Measurements from ENCODE around the gene KRTAP10-6. TPM values are rescaled to one million over a fixed set of nuclear protein-coding genes. Genes with fewer than 3 reads are reported as not detected.

Gene KRTAP10-6
- total RNA-seq, 2 experiments from 2014 or later, result not detected

GRCh38 chr21:44568261-44568660 lies 24.0 kb downstream of the KRTAP10-6 start:
- CTCF ChIA-PET (ENCODE audit: unreplicated experiment), result no interaction called here
- TF ChIP-seq CTCF (conservative IDR thresholded peaks at IDR 0.05; ENCODE audit: low read length) (no peak), EZH2phosphoT487 (IDR thresholded peaks at IDR 0.05; ENCODE audit: borderline replicate concordance, low read depth, low read length) (no peak)
- H3K9me3 ChIP-seq (ENCODE audit: low read length), result no peaks in the 10 kb centered on the region
- intact Hi-C loops (cut with micrococcal nuclease; ENCODE audit: unreplicated experiment), result no loop called here
- no peak overlapping the region for H3K4me3 ChIP-seq (ENCODE audit: low read depth, low read length, poor library complexity, severe bottlenecking)
- DNase-seq (ENCODE audit: low spot score), result no peak
- H3K4me2 ChIP-seq (ENCODE audit: low read length), result no peak overlapping the region
- H3K9me2 ChIP-seq (ENCODE audit: insufficient read depth, low read length), result no peaks in the 10 kb centered on the region
- H2AFZ ChIP-seq (ENCODE audit: low read length), result no peak overlapping the region
- POLR2A ChIA-PET, result no interaction called here
- H3K27ac ChIP-seq (ENCODE audit: low read depth, low read length, poor library complexity, severe bottlenecking), result no peak overlapping the region
- H3K36me3 ChIP-seq (ENCODE audit: insufficient read depth, low read length), result no peaks in the 10 kb centered on the region
- no TSS peak for BruUV-seq (replicated peaks)
- H3K79me2 ChIP-seq (ENCODE audit: insufficient read depth, low read depth, low read length), result no peaks in the 10 kb centered on the region
- H4K20me1 ChIP-seq (ENCODE audit: insufficient read depth, low read length), result no peaks in the 10 kb centered on the region
- H3K4me1 ChIP-seq (ENCODE audit: insufficient read depth, low read length, poor library complexity, severe bottlenecking), result no peaks in the 10 kb centered on the region

GRCh38 chr21:44567481-44568171 lies 24.7 kb downstream of the KRTAP10-6 start:
- Histone ChIP-seq H3K27ac (ENCODE audit: low read depth, low read length, poor library complexity, severe bottlenecking) (no peak overlapping the region), H3K9me2 (ENCODE audit: insufficient read depth, low read length) (no peaks in the 10 kb centered on the region), H4K20me1 (ENCODE audit: insufficient read depth, low read length) (no peaks in the 10 kb centered on the region), H3K9me3 (ENCODE audit: low read length) (no peaks in the 10 kb centered on the region), H3K4me3 (ENCODE audit: low read depth, low read length, poor library complexity, severe bottlenecking) (no peak overlapping the region), H3K4me1 (ENCODE audit: insufficient read depth, low read length, poor library complexity, severe bottlenecking) (no peaks in the 10 kb centered on the region), H2AFZ (ENCODE audit: low read length) (no peak overlapping the region), H3K79me2 (ENCODE audit: insufficient read depth, low read depth, low read length) (no peaks in the 10 kb centered on the region), H3K36me3 (ENCODE audit: insufficient read depth, low read length) (no peaks in the 10 kb centered on the region), H3K4me2 (ENCODE audit: low read length) (no peak overlapping the region)
- intact Hi-C loops (cut with micrococcal nuclease; ENCODE audit: unreplicated experiment), result no loop called here
- no TSS peak for BruUV-seq (replicated peaks)
- ChIA-PET POLR2A (no interaction called here), CTCF (ENCODE audit: unreplicated experiment) (no interaction called here)
- TF ChIP-seq EZH2phosphoT487 (IDR thresholded peaks at IDR 0.05; ENCODE audit: borderline replicate concordance, low read depth, low read length) (no peak), CTCF (conservative IDR thresholded peaks at IDR 0.05; ENCODE audit: low read length) (no peak)
- no peak for DNase-seq (ENCODE audit: low spot score)

GRCh38 chr21:44566403-44566802 lies 25.9 kb downstream of the KRTAP10-6 start:
- H3K9me2 ChIP-seq (ENCODE audit: insufficient read depth, low read length), result no peaks in the 10 kb centered on the region
- H3K27ac ChIP-seq (ENCODE audit: low read depth, low read length, poor library complexity, severe bottlenecking), result no peak overlapping the region
- POLR2A ChIA-PET, result no interaction called here
- CTCF ChIA-PET (ENCODE audit: unreplicated experiment), result no interaction called here
- intact Hi-C loops (cut with micrococcal nuclease; ENCODE audit: unreplicated experiment), result no loop called here
- H3K4me2 ChIP-seq (ENCODE audit: low read length), result no peak overlapping the region
- TF ChIP-seq CTCF (conservative IDR thresholded peaks at IDR 0.05; ENCODE audit: low read length), result no peak
- TF ChIP-seq EZH2phosphoT487 (IDR thresholded peaks at IDR 0.05; ENCODE audit: borderline replicate concordance, low read depth, low read length), result no peak
- no peaks in the 10 kb centered on the region for H3K79me2 ChIP-seq (ENCODE audit: insufficient read depth, low read depth, low read length)
- no TSS peak for BruUV-seq (replicated peaks)
- no peak overlapping the region for H2AFZ ChIP-seq (ENCODE audit: low read length)
- H3K4me3 ChIP-seq (ENCODE audit: low read depth, low read length, poor library complexity, severe bottlenecking), result no peak overlapping the region
- H3K36me3 ChIP-seq (ENCODE audit: insufficient read depth, low read length), result no peaks in the 10 kb centered on the region
- H3K4me1 ChIP-seq (ENCODE audit: insufficient read depth, low read length, poor library complexity, severe bottlenecking), result no peaks in the 10 kb centered on the region
- no peaks in the 10 kb centered on the region for H4K20me1 ChIP-seq (ENCODE audit: insufficient read depth, low read length)
- H3K9me3 ChIP-seq (ENCODE audit: low read length), result no peaks in the 10 kb centered on the region
- no peak for DNase-seq (ENCODE audit: low spot score)

All from OCI-LY7 (cell line).